ENCODE results near the gene INCA1. TPM values are rescaled to one million over a fixed set of nuclear protein-coding genes. Genes with fewer than 3 reads are reported as not detected.

INCA1 gene
- total and polyA plus RNA-seq, 2 of the 8 experiments (the other 6 are each of a cell fraction or from before 2014, with no cell fraction given): 0.89 to 1.4 TPM

GRCh38 chr17:4946312-4946976, 50.9 kb downstream of the INCA1 start:
- peaks cover 16 to 23% of the 10 kb centered on the region in 2 experiments for H4K20me1 ChIP-seq (replicated peaks in 1 of 2; ENCODE audit: control insufficient read depth in 1 of 2, insufficient read depth in 2 of 2, low read length in 2 of 2)
- no peak overlapping the region for H2BK15ac ChIP-seq (ENCODE audit: low read length)
- no peak overlapping the region for H2BK12ac ChIP-seq (ENCODE audit: low read depth, low read length)
- ChIA-PET POLR2A (ENCODE audit: partially characterized antibody) (interaction anchor here (1.0 to 32.4 kb wide), 18 partner anchors 1 to 242 kb away, joined by 3 to 987 read pairs (median 10); partner anchors contain the start of genes C17orf107, CAMTA2, ENO3 and GP1BA), CTCF (ENCODE audit: partially characterized antibody) (interaction anchor here (0.7 to 1.5 kb wide), 3 partner anchors 11 to 37 kb away, joined by 3 to 5 read pairs (median 4); no protein-coding TSS in a partner anchor)
- peaks cover 4 to 12% (median 7%) of the 10 kb centered on the region in 4 experiments for H3K4me1 ChIP-seq (replicated peaks in 1 of 4; ENCODE audit: control insufficient read depth in 3 of 4, insufficient read depth in 4 of 4, low read length in 3 of 4)
- H3K23me2 ChIP-seq (ENCODE audit: low read depth, low read length): peaks cover 18% of the 10 kb centered on the region
- H3K4me2 ChIP-seq (ENCODE audit: insufficient read depth in 1 of 2, low read depth in 2 of 2, low read length in 2 of 2): peak overlapping the region; percentile 67 to 95
- DNase-seq (ENCODE audit: low read depth in 1 of 2, low spot score in 2 of 2) (no peak), FAIRE-seq (no peak)
- no peaks in the 10 kb centered on the region for H3K9me3 ChIP-seq (ENCODE audit: insufficient read depth in 2 of 2, low read depth in 1 of 2, low read length in 1 of 2)
- no peak overlapping the region for H2BK5ac ChIP-seq (ENCODE audit: low read depth, low read length)
- no peak overlapping the region for H2BK120ac ChIP-seq (replicated peaks; ENCODE audit: low read depth, low read length)
- H4K5ac ChIP-seq (ENCODE audit: insufficient read length, low read depth, low read length): no peak overlapping the region
- H3K79me1 ChIP-seq (ENCODE audit: low read depth, low read length): peaks cover 2% of the 10 kb centered on the region; the same call in 1 of the 2 replicates
- H2BK20ac ChIP-seq (ENCODE audit: low read length): no peak overlapping the region
- H4K8ac ChIP-seq (ENCODE audit: extremely low read depth, insufficient read depth, low read length): no peak overlapping the region
- H4K91ac ChIP-seq (replicated peaks; ENCODE audit: insufficient read length, low read length): no peak overlapping the region
- H3K14ac ChIP-seq (ENCODE audit: insufficient read length): no peak overlapping the region
- no peak overlapping the region for H2AK5ac ChIP-seq (ENCODE audit: low read depth, low read length)
- peak overlapping the region; percentile 46 to 78 (median 63) for H3K9ac ChIP-seq (replicated peaks in 1 of 4; ENCODE audit: extremely low read depth in 1 of 4, low read depth in 3 of 4, low read length in 3 of 4)
- peaks cover 8 to 50% of the 10 kb centered on the region in 2 experiments for H3K79me2 ChIP-seq (ENCODE audit: control insufficient read depth in 1 of 2, insufficient read depth in 2 of 2, low read length in 2 of 2)
- H3K27ac ChIP-seq (ENCODE audit: low read depth, low read length): peak overlapping the region; percentile 67
- no peak overlapping the region for H2AFZ ChIP-seq (ENCODE audit: low read length)
- H3K27me3 ChIP-seq (replicated peaks in 1 of 4; ENCODE audit: control insufficient read depth in 3 of 4, extremely low read depth in 1 of 4, insufficient read depth in 3 of 4, low read length in 3 of 4): no peaks in the 10 kb centered on the region
- H3K4me3 ChIP-seq (ENCODE audit: extremely low read depth in 1 of 4, insufficient read depth in 2 of 4, low read depth in 3 of 4, low read length in 4 of 4): peak overlapping the region; percentile 73 to 97 (median 81)
- H3K56ac ChIP-seq (replicated peaks; ENCODE audit: insufficient read length, low read depth, low read length): no peak overlapping the region
- H3K36me3 ChIP-seq (ENCODE audit: control insufficient read depth in 2 of 4, insufficient read depth in 4 of 4, low read length in 3 of 4): peaks cover 8 to 42% (median 28%) of the 10 kb centered on the region in 4 experiments
- no peak overlapping the region for H3K18ac ChIP-seq (ENCODE audit: extremely low read depth, low read length)
- no peak overlapping the region for H3K4ac ChIP-seq (replicated peaks; ENCODE audit: insufficient read length, low read depth, low read length)
- no peak overlapping the region for H3K23ac ChIP-seq (ENCODE audit: insufficient read length)
- 77% methylated on average over 16 of the region's 16 CpGs; no CpG with 5 or more reads in 1 of the 2 experiments for WGBS, 2 experiments (ENCODE audit: extremely low coverage in 1 of 2, insufficient coverage in 1 of 2, insufficient read length in 1 of 2, insufficient replicate concordance in 2 of 2, low coverage in 1 of 2, low lambda C conversion rate in 2 of 2, missing lambda C conversion rate in 1 of 2)
- TF ChIP-seq YY1 (IDR thresholded peaks at IDR 0.05; ENCODE audit: low read depth, low read length): no peak
- no peak for TF ChIP-seq RBBP5 (IDR thresholded peaks at IDR 0.05; ENCODE audit: borderline replicate concordance, low read depth, low read length)
- TF ChIP-seq TEAD4 (IDR thresholded peaks at IDR 0.05; ENCODE audit: low read depth, low read length): no peak
- peak in 1 of 2 experiments; percentile 32; a peak in 1 of 3 replicates for TF ChIP-seq POLR2A (IDR thresholded peaks at IDR 0.05; ENCODE audit: control extremely low read depth in 1 of 2, low read depth in 2 of 2, low read length in 2 of 2)
- no peak for TF ChIP-seq RXRA (IDR thresholded peaks at IDR 0.05; ENCODE audit: insufficient read depth, low read depth, low read length)
- TF ChIP-seq CEBPB (IDR thresholded peaks at IDR 0.05; ENCODE audit: low read depth, low read length): no peak
- no peak for TF ChIP-seq TAF1 (IDR thresholded peaks at IDR 0.05; ENCODE audit: low read depth, low read length)
- TF ChIP-seq ATF2 (IDR thresholded peaks at IDR 0.05; ENCODE audit: low read length): 0 out of 2 replicates have a peak, but pooled peaks have one; percentile 14

Data from H1 (cell line).